ENCODE data around the gene RNF26.

The RNF26 gene

DNA sequence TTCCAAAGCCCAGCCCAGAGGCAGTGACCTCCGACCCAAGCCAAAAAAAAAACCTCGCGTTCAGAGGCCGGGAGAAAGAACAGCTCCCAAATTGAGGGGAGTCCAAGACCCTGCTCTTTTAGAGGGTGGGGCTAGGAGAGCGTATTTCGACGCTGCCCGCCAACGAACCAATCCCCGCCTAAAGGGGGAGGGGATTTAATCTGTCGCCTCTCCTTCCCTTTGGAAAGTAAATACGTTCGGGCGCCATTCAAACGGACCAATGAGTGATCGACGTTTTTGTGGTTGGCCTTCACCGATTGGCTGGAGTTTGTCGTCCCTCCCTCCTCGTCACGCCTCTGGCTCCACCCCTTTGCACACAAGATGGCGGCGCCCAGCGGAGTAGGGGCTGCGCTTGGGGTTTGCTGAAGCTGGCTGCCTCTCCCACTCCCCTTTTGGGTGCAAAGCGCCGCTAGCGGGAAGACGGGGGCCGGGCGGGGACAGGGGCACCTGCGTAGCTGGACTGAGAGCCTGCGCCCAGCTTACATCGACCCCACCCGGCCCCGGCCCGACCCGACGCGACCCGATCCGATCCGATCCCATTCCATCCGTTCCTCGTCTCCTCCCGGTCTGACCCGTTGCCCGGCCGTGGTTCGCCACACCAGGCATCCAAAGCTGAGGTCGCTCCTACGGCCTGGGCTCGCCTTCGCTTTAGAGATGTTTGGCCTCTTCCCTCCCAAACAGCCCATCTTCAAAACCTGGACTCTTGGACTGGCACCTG, at the start of gene RNF26:
RNF26 (plus strand) TSS at position 354 of the 757 bp plus-strand sequence. CDS start 596 bp downstream, outside the sequence.
- DNase-seq (ENCODE audit: low read depth) = peak; percentile 98

DNA sequence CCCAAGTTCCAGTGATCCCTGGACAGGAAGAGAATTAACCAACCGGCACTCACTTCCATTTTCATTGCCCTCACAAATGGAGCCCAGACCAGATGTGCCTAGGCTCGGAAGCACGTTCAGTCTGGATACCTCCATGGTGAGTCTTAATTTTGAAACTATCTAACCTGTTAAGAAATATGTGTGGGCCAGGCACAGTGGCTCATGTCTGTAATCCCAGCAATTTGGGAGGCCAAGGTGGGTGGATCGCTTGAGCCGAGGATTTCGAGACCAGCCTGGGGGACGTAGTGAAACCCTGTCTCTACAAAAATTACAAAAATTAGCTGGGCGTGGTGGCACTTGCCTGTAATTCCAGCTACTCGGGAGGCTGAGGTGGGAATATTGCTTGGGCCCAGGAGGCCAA, 48.9 kb upstream of the RNF26 start:
- DNase-seq (ENCODE audit: low read depth) = no peak

DNA sequence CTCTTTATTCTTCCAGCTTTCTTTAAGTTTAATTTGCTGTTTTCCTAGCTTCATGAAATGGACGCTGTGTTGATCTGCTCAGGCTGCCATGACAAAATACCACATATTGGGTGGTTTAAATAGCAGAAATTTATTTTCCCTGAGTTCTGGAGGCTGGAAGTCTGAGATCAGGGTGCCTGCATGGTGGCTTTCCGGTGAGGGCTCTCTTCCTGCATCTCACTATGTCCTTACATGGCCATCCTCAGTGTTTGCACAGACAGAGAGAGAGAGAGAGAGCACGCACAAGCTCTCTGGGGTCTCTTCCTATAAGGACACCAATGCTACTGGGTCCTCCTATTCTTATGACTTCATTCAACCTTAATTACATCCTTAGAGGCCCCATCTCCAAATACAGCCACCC, 46.1 kb upstream of the RNF26 start:
- no peak for DNase-seq (ENCODE audit: low read depth)

DNA sequence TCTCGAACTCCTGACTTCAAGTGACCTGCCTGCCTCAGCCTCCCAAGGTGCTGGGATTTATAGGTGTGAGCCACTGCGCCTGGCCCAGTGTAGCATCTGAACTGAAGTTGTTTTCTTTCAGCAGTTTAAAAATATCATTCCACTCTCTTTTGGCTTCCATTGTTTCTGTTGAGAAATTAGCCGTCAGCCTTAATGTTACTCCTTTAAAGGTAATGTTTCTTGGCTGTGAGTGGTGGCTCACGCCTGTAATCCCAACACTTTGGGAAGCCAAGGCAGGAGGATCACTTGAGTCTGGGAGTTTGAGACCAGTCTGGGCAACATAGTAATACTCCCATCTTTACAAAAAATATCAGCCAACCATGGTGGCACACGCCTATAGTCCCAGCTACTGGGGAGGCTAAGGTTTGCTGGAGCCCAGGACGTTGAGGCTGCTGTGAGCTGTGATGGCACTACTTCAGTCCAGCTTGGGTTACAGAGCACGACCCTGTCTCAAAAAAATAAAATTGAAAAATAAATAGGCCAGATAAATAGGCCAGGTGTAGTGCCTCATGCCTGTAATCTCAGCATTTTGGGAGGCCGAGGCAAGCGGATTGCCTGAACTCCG, 43.3 kb upstream of the RNF26 start:
- no peak for DNase-seq (ENCODE audit: low read depth)

DNA sequence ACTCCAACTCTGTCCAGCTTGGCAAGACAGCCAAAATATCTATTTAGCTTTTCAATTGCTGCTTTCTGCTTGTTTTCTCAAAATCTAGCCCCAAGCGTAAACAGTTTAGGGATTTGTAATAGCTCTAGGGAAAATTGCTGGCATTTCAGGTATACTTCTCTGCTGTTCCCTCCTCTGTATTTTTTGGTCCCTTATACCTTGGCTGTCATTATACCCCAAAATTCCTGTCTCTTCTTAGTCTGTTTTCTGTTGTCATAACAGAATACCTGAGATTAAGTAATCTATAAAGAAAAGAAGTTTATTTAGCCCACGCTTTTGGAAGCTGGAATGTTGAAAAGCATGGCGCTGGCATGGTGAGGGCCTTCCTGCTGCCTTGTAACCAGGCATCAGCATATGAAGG, 40.9 kb upstream of the RNF26 start:
- no peak for DNase-seq (ENCODE audit: low read depth)

DNA sequence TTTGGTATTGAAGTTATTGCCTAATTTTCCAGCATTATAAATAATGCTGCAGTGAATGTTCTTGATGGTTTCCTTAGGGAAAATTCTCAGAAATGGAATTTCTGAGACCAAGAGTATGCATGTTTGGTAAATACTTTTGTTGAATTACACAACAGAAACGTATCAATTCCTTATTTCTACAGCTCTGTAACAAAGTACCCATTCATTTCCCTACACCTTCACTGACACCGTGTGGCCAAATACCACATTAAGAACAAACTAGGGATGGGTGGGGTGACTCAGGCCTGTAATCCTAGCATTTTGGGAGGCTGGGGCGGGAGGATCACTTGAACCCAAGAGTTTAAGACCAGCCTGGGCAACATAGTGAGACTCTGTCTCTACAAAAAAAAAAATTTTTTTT, 39.1 kb upstream of the RNF26 start:
- peak; percentile 27 for DNase-seq (ENCODE audit: low read depth)

DNA sequence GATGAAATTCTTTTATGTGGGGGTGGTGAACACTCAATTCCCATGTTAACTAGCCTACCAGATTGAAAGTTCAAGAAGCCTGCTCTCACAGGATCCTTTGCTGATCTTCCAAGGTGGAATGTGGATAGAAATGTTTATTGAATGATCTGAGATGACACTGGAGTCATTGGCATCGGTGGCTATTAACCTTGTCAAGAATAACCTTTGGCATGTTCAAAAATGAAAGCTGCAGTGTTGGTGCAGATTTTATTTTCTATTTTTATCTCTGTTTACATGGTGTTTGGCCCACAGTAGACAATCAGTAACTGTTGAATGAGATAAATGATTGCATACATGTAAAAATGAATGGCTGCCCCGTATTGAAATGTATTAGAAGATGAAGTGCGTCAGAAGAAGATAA, 36.4 kb upstream of the RNF26 start:
- no peak for DNase-seq (ENCODE audit: low read depth)

DNA sequence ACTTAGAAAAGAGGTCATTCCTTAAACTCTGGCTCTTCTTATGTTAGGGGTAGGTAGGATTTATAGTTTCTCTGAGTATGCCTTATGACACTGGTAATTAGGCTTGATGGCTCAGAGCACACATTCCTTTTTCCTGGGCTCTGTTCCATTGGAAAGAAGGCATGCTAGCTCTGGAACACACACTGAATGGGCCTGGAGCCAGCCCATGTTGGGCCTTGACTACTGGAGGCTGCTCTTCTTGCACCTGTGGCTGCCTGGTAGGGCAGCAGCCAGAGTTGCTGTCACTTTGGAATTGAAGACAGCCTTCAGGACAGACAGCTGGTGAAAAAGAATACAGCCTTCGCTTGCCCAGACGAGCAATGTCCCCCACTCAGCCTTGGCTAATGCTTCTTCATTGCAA, 35.6 kb upstream of the RNF26 start:
- peak; percentile 18 for DNase-seq (ENCODE audit: low read depth)

DNA sequence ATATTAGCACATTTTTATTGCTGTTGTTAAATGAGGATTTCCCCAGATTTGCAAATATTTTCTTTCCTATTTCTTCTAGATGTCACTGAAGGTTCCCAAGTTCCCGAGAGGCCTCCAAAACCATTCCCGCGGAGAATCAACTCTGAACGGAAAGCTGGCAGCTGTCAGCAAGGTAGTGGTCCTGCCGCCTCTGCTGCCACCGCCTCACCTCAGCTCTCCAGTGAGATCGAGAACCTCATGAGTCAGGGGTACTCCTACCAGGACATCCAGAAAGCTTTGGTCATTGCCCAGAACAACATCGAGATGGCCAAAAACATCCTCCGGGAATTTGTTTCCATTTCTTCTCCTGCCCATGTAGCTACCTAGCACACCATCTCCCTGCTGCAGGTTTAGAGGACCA, 34.9 kb upstream of the RNF26 start:
- no peak for DNase-seq (ENCODE audit: low read depth)

DNA sequence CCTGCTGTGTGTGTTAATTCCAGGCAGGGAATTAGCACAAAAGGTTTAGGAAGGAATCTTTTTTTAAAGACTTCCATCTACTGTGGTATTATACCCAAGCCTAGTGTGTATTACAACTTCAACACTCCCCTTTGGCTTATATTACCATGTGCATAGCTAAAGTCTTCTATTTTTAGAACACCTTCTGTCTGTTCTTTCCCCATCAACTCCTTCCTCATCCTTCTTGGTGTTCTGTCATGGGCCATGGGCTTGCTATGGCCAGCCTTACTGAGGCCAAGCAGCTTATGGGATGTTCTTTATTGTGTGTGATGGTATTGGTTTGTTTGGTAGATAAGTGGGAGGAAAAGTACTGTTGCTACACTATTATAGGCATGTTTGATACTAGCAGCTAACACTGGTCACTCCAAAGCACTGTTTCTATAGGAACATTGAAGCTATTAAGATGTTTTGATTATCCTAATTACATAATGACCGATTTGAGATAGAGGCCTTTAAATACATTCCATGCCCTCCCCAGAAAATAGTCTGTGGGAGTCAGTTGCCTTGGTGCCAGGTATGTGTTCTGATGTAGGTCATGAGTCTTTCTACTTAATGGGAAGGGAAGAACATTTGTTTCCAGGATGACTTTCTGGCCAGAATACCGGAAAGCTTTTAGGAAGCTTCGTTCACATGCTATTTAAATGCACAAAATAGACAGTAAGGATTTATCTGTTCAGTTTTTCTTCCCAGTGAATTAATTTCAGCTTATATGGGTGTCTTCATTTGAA, 33.9 kb upstream of the RNF26 start:
- no peak for DNase-seq (ENCODE audit: low read depth)

DNA sequence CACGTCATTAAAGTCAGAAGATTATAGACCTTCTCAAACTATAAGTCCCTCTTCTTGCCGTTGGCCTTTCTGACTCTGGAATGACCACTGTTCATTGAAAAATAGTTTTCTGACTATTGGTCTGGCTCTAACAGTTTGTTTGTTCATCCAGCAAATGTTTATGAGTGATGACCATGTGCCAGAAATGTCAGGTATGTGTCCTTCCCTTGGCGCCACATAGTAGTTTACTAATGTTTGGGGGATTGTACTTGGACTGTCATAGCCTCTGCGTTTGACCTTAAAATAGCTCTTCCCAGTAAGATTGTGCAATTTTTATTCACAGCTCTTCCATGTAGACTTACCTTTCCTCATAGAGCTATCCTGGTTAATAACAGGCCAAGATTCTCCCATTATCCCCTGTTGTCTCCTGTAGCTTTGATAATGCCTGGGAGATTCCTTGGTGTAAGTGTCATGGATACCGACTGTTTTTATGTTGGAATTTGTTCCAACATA, 31.1 kb upstream of the RNF26 start:
- DNase-seq (ENCODE audit: low read depth) = peak; percentile 24

DNA sequence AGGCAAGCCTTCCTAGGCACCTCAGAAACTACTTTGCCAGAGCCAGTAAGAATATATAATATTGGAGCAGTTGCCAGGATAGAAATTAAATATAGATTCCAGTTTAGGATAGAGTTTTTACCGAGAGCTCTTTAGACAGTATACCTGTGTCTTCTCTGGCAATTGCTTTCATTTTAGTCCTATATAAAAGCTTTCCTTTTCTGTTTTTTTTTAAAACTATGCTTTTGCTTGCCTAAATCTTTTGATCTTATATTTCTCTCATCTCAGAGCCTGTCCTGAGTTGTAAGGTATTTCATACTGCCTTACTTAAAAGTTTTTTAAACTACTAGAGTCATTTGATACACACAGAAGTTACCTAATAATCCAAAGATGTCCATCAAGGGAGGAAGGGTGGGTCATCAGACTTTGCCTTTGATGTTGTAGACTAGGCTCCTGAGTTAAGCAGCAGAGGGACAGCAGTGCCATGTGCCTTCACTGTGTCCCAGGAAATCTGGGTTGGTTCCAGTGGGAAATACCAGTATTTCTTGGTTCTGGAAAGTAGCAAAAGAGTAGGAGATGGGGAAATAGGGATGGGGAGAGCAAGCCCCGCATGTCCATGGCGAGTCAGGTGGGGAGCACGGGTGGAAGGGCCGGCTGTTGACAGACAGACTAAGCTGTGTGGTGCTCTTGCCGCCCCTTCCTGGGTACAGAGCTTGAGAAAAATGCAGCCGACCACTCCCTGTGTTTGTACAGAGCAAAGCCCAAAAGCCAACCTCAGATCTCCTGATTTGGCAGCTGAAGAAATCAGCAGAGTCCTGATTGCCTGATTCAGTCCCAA, 28.6 kb upstream of the RNF26 start:
- no peak for DNase-seq (ENCODE audit: low read depth)

DNA sequence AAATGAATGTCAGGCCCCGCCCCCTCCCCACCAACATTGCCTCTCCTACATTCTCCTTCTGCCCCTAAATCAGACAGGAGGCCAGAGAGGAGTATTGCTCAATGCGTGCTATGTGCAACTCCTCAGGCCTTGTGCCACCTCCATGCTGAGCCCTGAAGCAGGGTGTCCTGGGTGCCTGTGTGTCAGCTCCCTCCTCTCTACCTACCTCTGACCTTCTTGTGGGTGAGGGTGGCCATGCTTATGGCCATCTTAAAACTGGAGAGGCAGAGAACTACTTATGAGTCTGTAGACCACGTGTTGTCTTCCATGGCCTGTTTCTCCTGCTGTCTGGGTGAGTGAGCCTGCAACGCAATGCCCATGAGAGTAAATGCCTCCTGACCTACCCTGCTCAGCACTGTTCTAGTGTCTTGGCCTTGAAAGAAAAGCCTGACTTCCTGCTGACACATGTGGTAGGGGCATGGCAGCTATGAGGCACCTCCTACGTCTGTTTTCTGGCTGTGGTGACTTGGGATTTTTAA, 27.9 kb upstream of the RNF26 start:
- DNase-seq (ENCODE audit: low read depth) = peak; percentile 46

DNA sequence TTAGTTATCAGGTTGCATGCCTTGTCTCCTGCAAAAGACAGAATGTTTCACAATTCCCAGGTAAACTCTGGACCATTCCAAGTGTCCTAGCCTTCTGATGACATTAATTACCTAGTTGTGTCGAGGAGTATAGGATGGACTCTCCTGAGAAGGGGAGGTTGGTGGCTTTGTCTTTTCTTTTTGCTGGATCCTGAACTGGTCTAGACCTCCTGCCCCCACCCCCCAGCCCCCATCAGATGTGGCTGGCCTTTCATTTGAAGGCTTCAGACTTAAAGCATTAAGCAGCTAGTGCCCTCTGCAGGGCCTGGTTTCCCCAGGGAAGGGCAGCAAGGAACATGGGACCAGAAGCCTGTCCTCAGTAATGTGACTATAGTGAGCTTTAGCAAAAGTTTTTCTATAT, 27.1 kb upstream of the RNF26 start:
- DNase-seq (ENCODE audit: low read depth) = peak; percentile 26

DNA sequence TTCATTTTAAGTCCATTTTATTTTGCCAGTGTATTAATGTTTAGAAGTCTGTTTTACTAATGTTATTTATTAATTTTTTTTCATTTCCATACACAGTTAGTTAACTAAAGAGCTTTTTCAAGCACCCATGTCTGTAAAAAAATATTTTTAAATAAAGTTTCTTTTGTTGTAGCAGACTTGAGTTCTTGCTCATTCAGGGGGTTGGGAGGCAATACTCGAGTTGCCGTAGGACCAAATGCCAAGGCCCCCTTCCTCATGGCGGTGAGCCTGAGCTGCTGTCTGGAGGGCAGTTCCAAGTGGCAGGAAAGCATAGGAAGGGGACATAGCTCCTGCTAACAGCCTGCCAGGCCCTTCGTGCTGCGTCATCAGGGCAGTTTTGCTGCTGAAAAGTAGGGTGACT, 26.4 kb upstream of the RNF26 start:
- DNase-seq (ENCODE audit: low read depth) = no peak

DNA sequence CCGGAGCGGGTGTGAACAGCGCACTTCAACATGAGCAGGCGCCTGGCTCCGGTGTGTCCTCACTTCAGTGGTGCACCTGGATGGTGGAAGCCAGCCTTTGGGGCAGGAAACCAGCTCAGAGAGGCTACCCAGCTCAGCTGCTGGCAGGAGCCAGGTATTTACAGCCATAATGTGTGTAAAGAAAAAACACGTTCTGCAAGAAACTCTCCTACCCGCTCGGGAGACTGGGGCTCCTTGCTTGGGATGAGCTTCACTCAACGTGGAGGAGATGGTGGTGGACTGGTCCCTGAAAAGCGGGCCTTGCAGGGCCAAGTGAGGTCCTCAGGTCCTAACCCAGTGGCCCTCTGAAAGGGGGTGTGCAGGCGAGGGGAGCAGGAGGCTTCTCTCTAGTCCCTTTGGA, 24.9 kb upstream of the RNF26 start:
- DNase-seq (ENCODE audit: low read depth) = no peak

DNA sequence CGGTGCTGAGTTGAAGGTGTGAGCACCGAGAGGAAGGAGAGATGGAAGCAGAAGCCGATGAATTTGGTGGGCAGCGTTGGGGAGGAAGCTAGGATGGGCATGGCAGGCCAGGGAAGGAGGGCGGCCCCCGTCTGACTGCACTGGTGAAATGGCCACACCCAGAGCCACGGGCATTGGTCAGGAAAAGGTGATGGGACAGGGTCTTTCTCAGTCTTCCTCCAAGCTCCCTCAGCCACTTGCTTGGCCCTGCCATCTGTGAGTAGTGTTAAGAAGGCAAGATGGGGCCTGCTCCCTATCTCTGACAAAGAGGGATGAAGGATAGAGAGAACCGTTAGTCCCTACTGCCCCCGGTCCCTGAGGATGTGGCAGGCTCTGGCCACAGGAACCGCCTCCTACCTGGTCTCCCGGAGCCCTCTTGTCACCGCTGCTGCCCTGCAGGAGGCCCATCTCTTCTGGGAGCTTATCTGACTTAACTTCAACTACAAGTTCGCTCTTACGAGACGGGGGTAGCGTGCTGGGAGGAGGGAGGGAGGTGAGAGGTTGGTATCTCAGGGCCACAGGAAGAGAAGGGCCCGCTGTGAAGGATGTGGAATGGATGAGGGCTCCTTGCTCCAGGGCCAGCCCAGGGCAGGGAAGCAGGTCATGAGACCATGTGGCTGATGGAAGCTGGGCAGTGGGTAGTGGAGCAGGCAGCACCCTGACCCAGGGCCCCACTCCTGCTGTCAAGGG, 24.2 kb upstream of the RNF26 start:
- DNase-seq (ENCODE audit: low read depth) = no peak

DNA sequence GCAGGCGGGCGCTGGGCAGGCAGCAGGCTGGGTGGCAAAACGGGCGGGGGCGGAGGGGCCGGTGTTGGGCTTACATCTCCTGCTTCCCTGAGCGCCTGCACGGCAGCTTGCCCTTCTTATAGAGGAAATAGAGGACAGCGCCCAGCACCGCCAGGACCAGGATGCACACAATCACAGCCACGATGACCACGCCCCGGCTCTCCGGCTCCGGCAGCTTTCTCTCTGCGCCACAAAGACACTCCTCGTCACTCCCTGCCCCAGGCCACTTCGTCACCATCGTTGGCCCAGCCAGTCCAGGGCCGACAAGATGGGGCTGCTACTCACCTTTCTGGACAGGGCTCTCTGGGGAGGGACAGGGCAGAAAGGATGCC, 23.7 kb upstream of the RNF26 start:
- DNase-seq (ENCODE audit: low read depth) = no peak

DNA sequence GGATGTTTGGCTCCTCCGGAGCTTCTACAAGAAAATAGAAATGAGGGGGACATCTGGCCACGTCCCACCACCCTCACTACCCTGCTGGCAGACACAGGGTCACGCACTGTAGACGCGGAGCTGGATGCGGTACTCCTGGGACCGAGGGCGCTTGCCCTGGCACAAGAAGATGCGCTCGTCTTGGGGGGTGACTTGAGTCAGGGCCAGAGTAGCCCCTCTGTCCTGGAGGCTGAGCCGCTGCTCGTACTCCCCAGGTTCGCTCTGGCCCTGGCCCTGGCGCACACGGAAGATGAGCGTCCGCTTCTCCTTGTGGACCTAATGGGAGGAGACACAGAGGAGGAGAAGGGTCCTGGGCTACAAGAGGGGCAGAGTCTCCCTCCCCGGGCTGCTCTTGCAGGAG, 19.6 kb upstream of the RNF26 start:
- DNase-seq (ENCODE audit: low read depth) = no peak

DNA sequence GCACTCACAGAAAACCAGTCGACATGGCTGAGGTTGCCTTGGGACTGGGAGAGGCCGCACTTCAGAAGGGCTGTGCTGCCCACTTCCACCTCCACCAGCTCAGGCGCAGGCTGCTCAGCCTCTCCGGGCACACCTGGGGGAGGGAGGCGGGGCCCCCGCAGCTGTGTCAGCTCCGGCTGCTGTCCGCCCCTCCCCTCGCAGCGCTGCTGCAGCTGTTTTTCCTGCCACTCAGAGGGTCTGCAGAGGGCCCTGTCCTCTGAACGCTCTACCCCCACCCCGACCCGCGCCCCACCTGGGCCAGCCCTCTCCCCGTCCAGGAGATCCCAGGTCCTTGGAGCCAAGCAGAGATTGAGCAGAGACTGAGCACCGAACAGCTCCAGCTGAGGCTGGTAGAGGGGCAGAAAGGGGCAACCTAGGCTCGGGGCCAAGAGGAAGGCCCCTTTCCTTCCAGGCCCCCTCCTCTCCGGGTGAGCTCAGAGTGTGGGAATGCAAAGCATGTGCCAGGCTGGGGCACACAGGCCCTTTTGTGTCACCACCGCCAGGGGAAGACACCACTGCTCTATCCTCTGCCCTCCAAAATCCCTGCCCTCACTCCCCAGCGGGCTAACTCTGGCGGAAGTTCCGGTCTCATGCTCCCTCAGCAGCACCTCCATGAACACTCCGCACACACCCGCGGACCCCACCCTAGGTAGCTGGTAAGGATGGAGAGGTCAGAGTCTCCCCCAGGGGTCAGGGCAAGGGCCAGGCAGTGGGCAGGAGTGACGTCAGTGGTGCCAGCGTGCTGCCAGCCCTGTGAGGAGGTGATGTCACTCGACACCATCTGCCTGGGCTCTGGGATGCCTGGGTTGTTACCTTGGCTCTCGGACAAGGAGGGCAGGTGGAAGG, 19.0 kb upstream of the RNF26 start:
- DNase-seq (ENCODE audit: low read depth) = peak; percentile 56
